Heart right ventricle (tissue), 16 donors: ENCODE data around the gene DAZAP1. TPM values are rescaled to one million over a fixed set of nuclear protein-coding genes. Genes with fewer than 3 reads are reported as not detected.

Experiments used
- ATAC-seq, 8 donors: fragments of 200-7000 bp; cut with Tn5 transposase; one replicate each; pipeline ENCODE4 v1.9.1; 2020; ENCODE audit warnings: mild to moderate bottlenecking in 8 of 8, moderate library complexity in 8 of 8, moderate number of reproducible peaks in 1 of 8
- DNase-seq, 2 donors: peaks; one replicate each; pipeline ENCODE4 v3.0.0-alpha.2; 2020
- H3K27ac ChIP-seq, 10 donors: fragments of 200-600 bp; sonication (generic) in 2 of 10; one replicate each; pipeline versions ENCODE4 v1.5.0 to v1.8.0; 2020 to 2022; ENCODE audit warnings: mild to moderate bottlenecking in 3 of 10
- H3K27me3 ChIP-seq, 7 donors: fragments of 200-600 bp; one replicate each; pipeline ENCODE4 v1.8.0; 2021 to 2022; ENCODE audit warnings: mild to moderate bottlenecking in 2 of 7
- H3K36me3 ChIP-seq, 9 donors: fragments of 200-600 bp; sonication (generic) in 1 of 9; one replicate each; pipeline versions ENCODE4 v1.5.0 to v1.8.0; 2020 to 2022; ENCODE audit warnings: mild to moderate bottlenecking in 2 of 9
- H3K4me1 ChIP-seq, 9 donors: fragments of 200-600 bp; sonication (generic) in 1 of 9; one replicate each; pipeline versions ENCODE4 v1.5.0 to v1.8.0; 2020 to 2022; ENCODE audit warnings: mild to moderate bottlenecking in 4 of 9
- H3K4me3 ChIP-seq, 10 donors: fragments of 200-600 bp; sonication (generic) in 2 of 10; one replicate each; pipeline versions ENCODE4 v1.5.0 to v1.8.0; 2020 to 2022; ENCODE audit warnings: mild to moderate bottlenecking in 7 of 10, moderate library complexity in 2 of 10
- H3K9me3 ChIP-seq, 11 donors: fragments of 200-600 bp in 10 of 11; sonication (generic) in 2 of 11; one replicate each; pipeline versions ENCODE4 v1.5.0 to v1.8.0; 2013 to 2022; ENCODE audit warnings: mild to moderate bottlenecking in 2 of 11, control low read depth in 1 of 11, moderate library complexity in 1 of 11
- WGBS, 2 donors: extraction: QIAGEN DNeasy Blood & Tissue Kit; methylation state at CpG; one replicate each; pipeline ENCODE4 v1.1.7; 2013; ENCODE audit warnings: inconsistent platforms in 1 of 2; 5-methylcytosine and 5-hydroxymethylcytosine counted together
- intact Hi-C, 10 donors: fragments of 100-400 bp; cut with DNase I; formaldehyde crosslinking; loops; one replicate each; pipeline versions ENCODE4 v1.11.1 to v1.14.2; 2022
- polyA plus RNA-seq, 2 donors: library from polyadenylated mRNA; stranded (reverse); fragments of 200-250 nt; gene quantifications; one replicate each; pipeline ENCODE4 v1.2.3, GENCODE V29; 2013
- total RNA-seq, 10 donors: library from RNA; stranded (reverse); fragmentation: NEBNext Ultra II Directional in 3 of 10; extraction: Animal tissue kit (Norgen Biotek cat#: 25700) in 3 of 10; gene quantifications; one replicate each; pipeline versions ENCODE4 v1.2.1 to v1.2.4, GENCODE V29; 2021 to 2023
- TF ChIP-seq, protein P1 (sequence below), 9 donors: fragments of 200-600 bp; sonication (generic) in 2 of 9; IDR thresholded peaks; one replicate each; pipeline versions ENCODE4 v1.5.0 to v1.8.0; 2021 to 2022; ENCODE audit warnings: antibody characterized with exemption in 9 of 9, mild to moderate bottlenecking in 5 of 9, moderate library complexity in 1 of 9
- donor health status: Arrhythmogenic right ventricular cardiomyopathy.
- donor health status: ischemic (EF 13 %, LVEDD 7.1; RV severe dilation, severe dysfunction).
- donor health status: healthy with polysubstance abuse.
- donor health status: DM: no; HTN: yes; CAD: no.
- donor health status: DM: no; HTN: no; CAD: no.
- donor health status: ischemic (EF 25% LVEDD 6.9; RV normal size, moderate dysfunction).
- donor health status: ischemic (EF 25% LVEDD 5.7; RV mildly dilated, moderate dysfunction).
- donor health status: healthy.
- donor health status: DM: yes; HTN: yes; CAD: no.
- donor health status: Ischemic cardiomyopathy.
- donor health status: ischemic (EF 35%, LVEDD 5.7; RV mildly dilated, moderate dysfunction).
- donor health status: nonischemic (EF 11% LVEDD 7.7; RV severe dilation, severe dysfunction).
- donor health status: DM: yes; HTN: yes; CAD: no.
- donor health status: PGD.
- donor health status: ischemic (EF 29% LVEDD 5.4; RV normal size, mild dysfunction).
- donor health status: nonischemic (EF 23%, LVEDD 6.1; RV moderate dilation, normal function).

Gene DAZAP1
- total and polyA plus RNA-seq, 12 donors: 56.7 to 111 (median 79.5) TPM

DNA sequence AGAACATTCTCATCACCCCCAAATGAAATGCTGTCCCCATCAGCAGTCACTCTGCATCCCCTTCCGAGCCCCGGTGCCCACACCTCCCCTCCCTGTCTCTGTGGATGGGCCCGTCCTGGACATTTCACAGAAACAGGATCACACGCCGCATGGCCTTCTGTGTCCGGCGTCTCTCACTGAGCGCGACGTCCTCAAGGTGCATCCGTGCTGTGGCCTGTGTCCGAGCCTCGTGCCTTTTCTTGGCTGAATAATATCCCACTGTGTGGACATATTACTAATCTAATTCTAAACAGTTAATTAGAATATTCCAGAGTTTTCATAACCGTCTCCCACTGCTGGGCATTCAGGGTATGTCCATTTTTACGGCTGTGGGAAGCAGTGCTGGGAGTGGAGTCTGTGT is 15.0 kb upstream of the DAZAP1 start:
- peaks cover 0 to 76% (median 43%) of the 10 kb centered on the region in 9 donors for H3K36me3 ChIP-seq
- intact Hi-C loops: loop anchor here in 1 of 10 donors (1.0 kb wide), 1 partner anchor 8 kb away; no protein-coding TSS in a partner anchor
- ATAC-seq: no peak

DNA sequence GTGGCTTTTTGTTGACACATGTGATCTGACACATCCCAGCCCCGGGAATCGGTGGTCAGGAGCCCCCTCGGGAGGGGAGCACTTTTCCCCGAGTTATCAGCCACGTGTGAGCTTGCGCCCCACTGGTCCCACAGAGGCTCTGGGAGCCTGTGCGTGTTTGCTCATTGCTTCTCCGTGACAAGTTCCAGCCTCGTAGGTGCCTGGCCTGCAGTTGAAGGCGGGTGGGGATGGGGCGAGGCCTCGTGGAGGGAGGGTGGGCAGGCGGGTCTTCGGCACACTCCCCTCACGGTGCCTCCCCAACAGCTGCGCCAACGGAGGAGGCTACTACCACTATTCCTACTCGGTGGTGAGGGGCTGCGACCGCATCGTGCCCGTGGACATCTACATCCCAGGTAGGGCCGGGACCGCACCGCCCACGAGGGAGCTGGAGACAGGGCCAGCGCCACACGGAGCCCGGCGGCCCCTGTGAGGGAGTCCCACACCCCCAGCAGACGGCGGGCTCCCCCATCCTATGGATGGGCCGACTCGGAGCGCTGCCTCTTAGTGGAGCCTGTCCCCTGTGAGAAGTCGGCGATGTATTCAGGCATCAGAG is 14.4 kb upstream of the DAZAP1 start:
- peaks cover 0 to 73% (median 43%) of the 10 kb centered on the region in 9 donors for H3K36me3 ChIP-seq
- ATAC-seq: no peak
- WGBS, 2 donors: 85 to 91% methylated on average over 37 of the region's 37 CpGs
- H3K27me3 ChIP-seq: no peaks in the 10 kb centered on the region
- intact Hi-C loops: loop anchor here in 1 of 10 donors (1.0 kb wide), 1 partner anchor 7 kb away; no protein-coding TSS in a partner anchor
- TF ChIP-seq, protein P1, sequence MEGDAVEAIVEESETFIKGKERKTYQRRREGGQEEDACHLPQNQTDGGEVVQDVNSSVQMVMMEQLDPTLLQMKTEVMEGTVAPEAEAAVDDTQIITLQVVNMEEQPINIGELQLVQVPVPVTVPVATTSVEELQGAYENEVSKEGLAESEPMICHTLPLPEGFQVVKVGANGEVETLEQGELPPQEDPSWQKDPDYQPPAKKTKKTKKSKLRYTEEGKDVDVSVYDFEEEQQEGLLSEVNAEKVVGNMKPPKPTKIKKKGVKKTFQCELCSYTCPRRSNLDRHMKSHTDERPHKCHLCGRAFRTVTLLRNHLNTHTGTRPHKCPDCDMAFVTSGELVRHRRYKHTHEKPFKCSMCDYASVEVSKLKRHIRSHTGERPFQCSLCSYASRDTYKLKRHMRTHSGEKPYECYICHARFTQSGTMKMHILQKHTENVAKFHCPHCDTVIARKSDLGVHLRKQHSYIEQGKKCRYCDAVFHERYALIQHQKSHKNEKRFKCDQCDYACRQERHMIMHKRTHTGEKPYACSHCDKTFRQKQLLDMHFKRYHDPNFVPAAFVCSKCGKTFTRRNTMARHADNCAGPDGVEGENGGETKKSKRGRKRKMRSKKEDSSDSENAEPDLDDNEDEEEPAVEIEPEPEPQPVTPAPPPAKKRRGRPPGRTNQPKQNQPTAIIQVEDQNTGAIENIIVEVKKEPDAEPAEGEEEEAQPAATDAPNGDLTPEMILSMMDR (IDR thresholded peaks at IDR 0.05): no peak
- H3K4me3 ChIP-seq: no peak overlapping the region
- no peak for DNase-seq
- no peaks in the 10 kb centered on the region for H3K9me3 ChIP-seq
- no peak overlapping the region for H3K27ac ChIP-seq
- H3K4me1 ChIP-seq: peaks cover 10 to 42% (median 22%) of the 10 kb centered on the region in 9 donors

More for the DNA sequence above, 15.0 kb upstream of the DAZAP1 start:
- TF ChIP-seq, protein P1 (IDR thresholded peaks at IDR 0.05): no peak
- no peak overlapping the region for H3K4me3 ChIP-seq
- H3K27ac ChIP-seq: no peak overlapping the region
- H3K9me3 ChIP-seq: no peaks in the 10 kb centered on the region
- WGBS, 2 donors: 91 to 94% methylated on average over 15 of the region's 15 CpGs
- H3K4me1 ChIP-seq: peaks cover 10 to 48% (median 24%) of the 10 kb centered on the region in 9 donors
- no peak for DNase-seq
- no peaks in the 10 kb centered on the region for H3K27me3 ChIP-seq

- peaks cover 0 to 70% (median 43%) of the 10 kb centered on the region in 9 donors for H3K36me3 ChIP-seq
- intact Hi-C loops: no loop called here
These were observed 13.5 kb upstream of the DAZAP1 start for GRCh38 chr19:1393841-1394240.

More at GRCh38 chr19:1393841-1394240, 13.5 kb upstream of the DAZAP1 start:
- H3K27me3 ChIP-seq: no peaks in the 10 kb centered on the region
- ATAC-seq: no peak
- TF ChIP-seq, protein P1 (IDR thresholded peaks at IDR 0.05): no peak
- no peak overlapping the region for H3K4me3 ChIP-seq
- no peak overlapping the region for H3K27ac ChIP-seq
- no peak for DNase-seq
- H3K9me3 ChIP-seq: no peaks in the 10 kb centered on the region
- WGBS, 2 donors: 89% methylated on average over 17 of the region's 17 CpGs
- peaks cover 10 to 34% (median 19%) of the 10 kb centered on the region in 9 donors for H3K4me1 ChIP-seq
